K562 (cell line): ENCODE results near the gene PLEKHA1. TPM values are rescaled to one million over a fixed set of nuclear protein-coding genes. Genes with fewer than 3 reads are reported as not detected.

ENCODE experiments used
- ATAC-seq: fragments of 200-7000 bp; cut with Tn5 transposase; 3 replicates; pipeline ENCODE4 v1.9.1; 2020; ENCODE audit warnings: moderate library complexity
- BruUV-seq: library from RNA; stranded (reverse); fragments of 400-500 nt; replicated peaks from 2 replicates; lab custom pipeline; 2021; lab: Mats Ljungman, UMichigan
- CTCF ChIA-PET: fragments of 300-600 bp; formaldehyde crosslinking; extraction: SDS; loops from one replicate; lab custom pipeline; 2021; ENCODE audit warnings: low intra/inter-chr PET ratio; lab: Yijun Ruan, JAX
- POLR2A ChIA-PET: fragments of 300-600, 350-650 bp; sonication (Branson Sonifier 250); formaldehyde crosslinking; extraction: SDS; loops from one replicate; lab custom pipeline; 2021; ENCODE audit warnings: antibody characterized with exemption, inconsistent platforms; lab: Yijun Ruan, JAX
- DNase-seq, 4 experiments: peaks; one replicate each; pipeline versions ENCODE4 v3.0.0 to v3.0.0-alpha.2; 2011 to 2018; ENCODE audit warnings: low spot score in 3 of 4, mixed read lengths in 3 of 4; ENCODE audit errors: extremely low read depth in 1 of 4
- FAIRE-seq: peaks from 2 replicates; lab custom pipeline; 2011; peaks lifted over from hg19 to GRCh38; lab: Jason Lieb, UNC
- H2AFZ ChIP-seq: 2 replicates; pipeline ENCODE4 v1.6.0; 2011; ENCODE audit warnings: low read depth, low read length, control low read depth, inconsistent platforms
- H3K27ac ChIP-seq: fragments of 200-600 bp; 3 replicates; pipeline ENCODE4 v1.8.0; 2011; ENCODE audit warnings: low read depth, mild to moderate bottlenecking, control low read depth, inconsistent platforms, low read length, moderate library complexity, mixed read lengths; ENCODE audit errors: extremely low read depth
- H3K27me3 ChIP-seq, 2 experiments: fragments of 300-600 bp in 1 of 2; 2 replicates in 1 of 2; 3 replicates in 1 of 2; pipeline versions ENCODE4 v1.6.0 to v1.8.0; 2011; ENCODE audit warnings: inconsistent platforms in 2 of 2, low read length in 2 of 2, mild to moderate bottlenecking in 1 of 2, mixed read lengths in 1 of 2, moderate library complexity in 1 of 2; ENCODE audit not compliant: control insufficient read depth in 2 of 2, insufficient read depth in 2 of 2
- H3K36me3 ChIP-seq: fragments of 300-600 bp; 3 replicates; pipeline ENCODE4 v1.8.0; 2011; ENCODE audit warnings: mild to moderate bottlenecking, low read length, inconsistent platforms; ENCODE audit not compliant: control insufficient read depth, insufficient read depth
- H3K4me1 ChIP-seq, 2 experiments: fragments of 200-600 bp in 1 of 2; replicated peaks in 1 of 2; 2 replicates in 1 of 2; 3 replicates in 1 of 2; pipeline versions ENCODE4 v1.5.1 to v1.8.0; 2011; ENCODE audit warnings: inconsistent platforms in 2 of 2, low read length in 2 of 2, mild to moderate bottlenecking in 1 of 2, mixed read lengths in 1 of 2, moderate library complexity in 1 of 2; ENCODE audit not compliant: control insufficient read depth in 2 of 2, insufficient read depth in 2 of 2
- H3K4me2 ChIP-seq: 2 replicates; pipeline ENCODE4 v1.6.1; 2011; ENCODE audit warnings: low read length, control low read depth, inconsistent platforms, mixed read lengths; ENCODE audit not compliant: insufficient read depth
- H3K4me3 ChIP-seq: fragments of 200-600 bp; sonication (generic), shearing (Covaris generic); 2 replicates; pipeline ENCODE4 v1.5.1; 2016; ENCODE audit warnings: control low read depth, inconsistent platforms
- H3K79me2 ChIP-seq: fragments of 200-600 bp; 3 replicates; pipeline ENCODE4 v1.8.0; 2011; ENCODE audit warnings: low read length, inconsistent platforms; ENCODE audit not compliant: control insufficient read depth, insufficient read depth
- H3K9ac ChIP-seq, 2 experiments: 2 replicates each; pipeline versions ENCODE4 v1.6.0 to v1.6.1; 2011; ENCODE audit warnings: low read depth in 2 of 2, low read length in 2 of 2, control low read depth in 1 of 2, inconsistent platforms in 1 of 2, mild to moderate bottlenecking in 1 of 2, mixed read lengths in 1 of 2; ENCODE audit not compliant: insufficient read depth in 1 of 2
- H3K9me1 ChIP-seq: one replicate; pipeline ENCODE4 v1.6.0; 2011; ENCODE audit warnings: inconsistent platforms, mild to moderate bottlenecking, low read length, moderate library complexity; ENCODE audit not compliant: control insufficient read depth, insufficient read depth
- H3K9me3 ChIP-seq: replicated peaks from 2 replicates; pipeline ENCODE4 v1.5.1; 2011; ENCODE audit warnings: low read depth, low read length, inconsistent platforms; ENCODE audit not compliant: control insufficient read depth, insufficient read depth
- H4K20me1 ChIP-seq: replicated peaks from 2 replicates; pipeline ENCODE4 v1.6.1; 2011; ENCODE audit warnings: low read length, inconsistent platforms, mixed read lengths; ENCODE audit not compliant: control insufficient read depth, insufficient read depth
- BMI1 ChIP-seq: fragments of 150-350 bp; IDR thresholded peaks from 2 replicates; pipeline ENCODE4 v1.6.1; 2014; ENCODE audit warnings: low read length
- CBFA2T2 ChIP-seq: fragments of 450-650 bp; conservative IDR thresholded peaks from 2 replicates; pipeline ENCODE4 v1.6.1; 2017; ENCODE audit warnings: mild to moderate bottlenecking
- HDAC3 ChIP-seq: fragments of 450-650 bp; IDR thresholded peaks from 2 replicates; pipeline ENCODE4 v1.6.1; 2018; ENCODE audit warnings: borderline replicate concordance, mild to moderate bottlenecking, moderate library complexity; ENCODE audit not compliant: partially characterized antibody
- NFIX ChIP-seq: fragments of 250-450 bp; sonication (Bioruptor Pico); IDR thresholded peaks from 2 replicates; pipeline ENCODE4 v1.4.0; 2020; ENCODE audit warnings: low read depth, mild to moderate bottlenecking, moderate library complexity
- PRPF4 ChIP-seq: fragments of 200-400 bp; formaldehyde crosslinking; IDR thresholded peaks from one replicate; pipeline ENCODE4 v1.6.1; 2017; ENCODE audit warnings: low read length, low read depth, mild to moderate bottlenecking; ENCODE audit not compliant: insufficient read depth, poor library complexity, severe bottlenecking
- PYGO2 ChIP-seq: fragments of 450-650 bp; IDR thresholded peaks from 2 replicates; pipeline ENCODE4 v1.6.1; 2016; ENCODE audit warnings: mild to moderate bottlenecking, missing genetic modification characterization, moderate library complexity, missing compliant biosample characterization
- TBP ChIP-seq: optimal IDR thresholded peaks from 2 replicates; pipeline ENCODE3; 2011; ENCODE audit warnings: low read depth, low read length, improper control_type of control experiment
- ZNF57 ChIP-seq: fragments of 450-650 bp; formaldehyde crosslinking; IDR thresholded peaks from 2 replicates; pipeline ENCODE4 v1.4.0; 2020; ENCODE audit warnings: mild to moderate bottlenecking, moderate library complexity
- ZNF589 ChIP-seq: fragments of 200-800 bp; sonication (Bioruptor generic); IDR thresholded peaks from 2 replicates; pipeline ENCODE4 v1.6.1; 2016; ENCODE audit warnings: low read depth, missing genetic modification characterization, missing compliant biosample characterization
- ZNF639 ChIP-seq, 2 experiments: fragments of 200-800 bp in 1 of 2; sonication (Bioruptor generic) in 1 of 2; sonication (generic) in 1 of 2; formaldehyde crosslinking in 1 of 2; IDR thresholded peaks in 1 of 2; conservative IDR thresholded peaks in 1 of 2; 2 replicates each; pipeline versions ENCODE4 v1.5.0 to v1.6.1; 2016 to 2020; ENCODE audit warnings: missing compliant biosample characterization in 1 of 2, missing genetic modification characterization in 1 of 2, missing genetic modification reagents in 1 of 2
- WGBS: fragments of 100-300 bp; shearing (Covaris generic); methylation state at CpG from one replicate; pipeline ENCODE4 v1.1.6; 2016; ENCODE audit warnings: low coverage, mixed read lengths; ENCODE audit not compliant: insufficient coverage; ENCODE audit errors: missing lambda C conversion rate; 5-methylcytosine and 5-hydroxymethylcytosine counted together
- in situ Hi-C: fragments of 300-500 bp; cut with MboI; formaldehyde crosslinking; loops from 4 replicates; pipeline ENCODE4 v1.15.0; 2018; ENCODE audit warnings: inconsistent platforms, mixed read lengths
- intact Hi-C: fragments of 100-400 bp; cut with micrococcal nuclease; formaldehyde crosslinking; loops from 2 replicates; pipeline ENCODE4 v1.14.2; 2022
- polyA plus RNA-seq, 8 experiments: library from polyadenylated mRNA; depleted of rRNA in 4 of 8; stranded (reverse) in 5 of 8; unstranded in 3 of 8; fragments of >200 nt; fragmentation: Nextera tagmentation in 2 of 8; fragmentation: Illumina TruSeq in 1 of 8; extraction: Ambion mirVana in 2 of 8; extraction: Trizol in 1 of 8; gene quantifications; 2 replicates each; pipeline versions ENCODE4 v1.2.1 to v1.2.3, GENCODE V29; 2011 to 2014; ENCODE audit warnings: inconsistent platforms in 1 of 8, missing spikeins in 1 of 8
- total RNA-seq, 7 experiments: library from RNA; depleted of rRNA in 6 of 7; stranded (reverse); fragments of >200 nt in 6 of 7; fragmentation: Illumina TruSeq in 2 of 7; extraction: Trizol in 2 of 7; gene quantifications; 2 replicates each; pipeline versions ENCODE4 v1.2.1 to v1.2.3, GENCODE V29; 2011 to 2021; ENCODE audit warnings: low replicate concordance in 1 of 7
- TF ChIP-seq, protein P1 (sequence below), 2 experiments: fragments of 450-650 bp; IDR thresholded peaks; 2 replicates each; pipeline ENCODE4 v1.6.1; 2016; ENCODE audit warnings: mild to moderate bottlenecking in 2 of 2, borderline replicate concordance in 1 of 2, low read depth in 1 of 2, moderate library complexity in 1 of 2

PLEKHA1 gene
- total and polyA plus RNA-seq, 9 of the 15 experiments (the other 6 are each of a cell fraction or from before 2014, with no cell fraction given): 0.05 to 4.7 (median 1.0) TPM

- TF ChIP-seq TBP: no peak
Measured at GRCh38 chr10:122450353-122450990, 76.0 kb downstream of the PLEKHA1 start (continued).

DNA sequence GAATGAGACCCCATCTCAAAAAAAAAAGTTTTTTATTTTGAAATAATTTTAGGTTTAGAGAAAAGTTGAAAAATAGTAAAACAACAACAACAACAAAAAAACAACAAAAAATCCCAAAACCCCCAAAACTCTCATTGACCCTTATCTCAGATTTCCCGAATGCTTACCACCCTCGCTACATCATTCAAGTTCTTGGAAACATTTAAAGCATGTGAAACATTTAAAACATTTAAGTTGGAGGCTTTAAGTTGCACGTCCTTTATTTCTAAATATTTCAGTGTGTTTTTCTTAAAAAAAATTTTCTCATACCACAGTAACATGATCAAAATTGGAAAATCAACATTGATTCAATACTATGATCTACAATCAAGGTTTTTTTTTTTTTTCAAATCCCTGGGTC is 79.6 kb downstream of the PLEKHA1 start:
- in situ Hi-C loops (no loop called here), intact Hi-C loops (no loop called here)
- POLR2A ChIA-PET: no interaction called here
- no peaks in the 10 kb centered on the region for H3K36me3 ChIP-seq
- no peaks in the 10 kb centered on the region for H3K9me1 ChIP-seq
- WGBS: 3% methylated on average over 3 of the region's 3 CpGs
- H3K27me3 ChIP-seq: peaks cover 0 to 3% of the 10 kb centered on the region in 2 experiments; a peak in 1 of 5 replicates
- H3K9me3 ChIP-seq: no peaks in the 10 kb centered on the region
- H3K4me3 ChIP-seq: no peak overlapping the region
- no peak for ATAC-seq
- BruUV-seq: no TSS peak
- CTCF ChIA-PET: no interaction called here
- H3K9ac ChIP-seq: no peak overlapping the region
- H3K4me2 ChIP-seq: no peak overlapping the region
- no peak for DNase-seq
- no peaks in the 10 kb centered on the region for H3K4me1 ChIP-seq
- H2AFZ ChIP-seq: no peak overlapping the region
- no peaks in the 10 kb centered on the region for H3K79me2 ChIP-seq
- H4K20me1 ChIP-seq: no peaks in the 10 kb centered on the region
- FAIRE-seq: no peak
- H3K27ac ChIP-seq: no peak overlapping the region
- no peak for TF ChIP-seq ZNF589 (CRISPR knock-in tag)
- TF ChIP-seq PYGO2 (tag): no peak
- no peak for TF ChIP-seq HDAC3
- no peak for TF ChIP-seq BMI1
- no peak for TF ChIP-seq ZNF57 (CRISPR knock-in tag)
- TF ChIP-seq CBFA2T2: no peak
- TF ChIP-seq, protein P1, sequence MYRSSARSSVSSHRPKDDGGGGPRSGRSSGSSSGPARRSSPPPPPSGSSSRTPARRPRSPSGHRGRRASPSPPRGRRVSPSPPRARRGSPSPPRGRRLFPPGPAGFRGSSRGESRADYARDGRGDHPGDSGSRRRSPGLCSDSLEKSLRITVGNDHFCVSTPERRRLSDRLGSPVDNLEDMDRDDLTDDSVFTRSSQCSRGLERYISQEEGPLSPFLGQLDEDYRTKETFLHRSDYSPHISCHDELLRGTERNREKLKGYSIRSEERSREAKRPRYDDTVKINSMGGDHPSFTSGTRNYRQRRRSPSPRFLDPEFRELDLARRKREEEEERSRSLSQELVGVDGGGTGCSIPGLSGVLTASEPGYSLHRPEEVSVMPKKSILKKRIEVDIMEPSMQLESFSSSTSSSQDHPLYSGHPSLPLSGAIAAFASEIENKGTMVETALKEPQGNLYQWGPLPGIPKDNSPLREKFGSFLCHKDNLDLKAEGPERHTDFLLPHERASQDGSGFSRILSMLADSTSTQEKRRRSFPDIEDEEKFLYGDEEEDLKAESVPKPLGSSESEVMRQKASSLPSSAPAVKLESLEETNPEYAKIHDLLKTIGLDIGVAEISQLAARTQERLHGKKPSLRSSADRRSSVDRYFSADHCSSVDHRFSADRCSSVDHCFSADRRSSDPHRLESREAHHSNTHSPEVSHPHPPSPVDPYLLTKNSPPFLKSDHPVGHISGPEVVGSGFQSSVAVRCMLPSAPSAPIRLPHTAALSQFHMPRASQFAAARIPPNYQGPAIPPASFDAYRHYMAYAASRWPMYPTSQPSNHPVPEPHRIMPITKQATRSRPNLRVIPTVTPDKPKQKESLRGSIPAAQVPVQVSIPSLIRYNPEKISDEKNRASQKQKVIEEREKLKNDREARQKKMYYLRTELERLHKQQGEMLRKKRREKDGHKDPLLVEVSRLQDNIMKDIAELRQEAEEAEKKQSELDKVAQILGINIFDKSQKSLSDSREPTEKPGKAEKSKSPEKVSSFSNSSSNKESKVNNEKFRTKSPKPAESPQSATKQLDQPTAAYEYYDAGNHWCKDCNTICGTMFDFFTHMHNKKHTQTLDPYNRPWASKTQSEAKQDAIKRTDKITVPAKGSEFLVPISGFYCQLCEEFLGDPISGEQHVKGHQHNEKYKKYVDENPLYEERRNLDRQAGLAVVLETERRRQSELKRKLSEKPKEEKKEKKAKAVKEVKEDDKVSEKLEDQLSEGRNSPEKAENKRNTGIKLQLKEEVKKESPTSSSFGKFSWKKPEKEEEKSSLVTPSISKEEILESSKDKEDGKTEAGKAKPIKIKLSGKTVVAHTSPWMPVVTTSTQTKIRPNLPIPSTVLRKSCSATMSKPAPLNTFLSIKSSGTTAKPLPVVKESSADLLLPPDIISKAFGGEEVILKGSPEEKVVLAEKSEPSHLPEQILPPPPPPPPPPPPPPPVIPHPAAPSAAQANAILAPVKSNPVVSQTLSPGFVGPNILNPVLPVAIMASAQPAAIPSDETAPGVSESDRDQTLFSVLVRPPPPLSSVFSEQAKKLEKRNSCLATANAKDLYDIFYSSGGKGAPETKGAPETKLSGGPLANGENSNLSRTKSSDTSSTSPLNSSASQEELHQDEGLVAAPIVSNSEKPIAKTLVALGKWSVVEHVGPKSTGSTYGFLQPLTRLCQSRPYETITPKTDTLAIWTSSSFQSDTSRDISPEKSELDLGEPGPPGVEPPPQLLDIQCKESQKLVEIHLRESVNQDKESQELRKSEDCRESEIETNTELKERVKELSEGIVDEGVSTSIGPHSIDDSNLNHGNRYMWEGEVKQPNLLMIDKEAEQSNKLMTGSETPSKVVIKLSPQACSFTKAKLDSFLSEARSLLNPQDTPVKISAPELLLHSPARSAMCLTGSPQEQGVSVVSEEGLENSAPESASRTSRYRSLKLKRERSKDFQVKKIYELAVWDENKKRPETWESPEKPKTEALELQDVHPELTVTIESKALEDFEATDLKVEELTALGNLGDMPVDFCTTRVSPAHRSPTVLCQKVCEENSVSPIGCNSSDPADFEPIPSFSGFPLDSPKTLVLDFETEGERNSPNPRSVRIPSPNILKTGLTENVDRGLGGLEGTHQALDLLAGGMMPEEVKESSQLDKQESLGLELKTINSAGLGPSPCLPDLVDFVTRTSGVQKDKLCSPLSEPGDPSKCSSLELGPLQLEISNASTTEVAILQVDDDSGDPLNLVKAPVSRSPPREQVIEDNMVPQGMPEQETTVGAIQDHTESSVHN (IDR thresholded peaks at IDR 0.05; ENCODE audit: borderline replicate concordance in 1 of 2, low read depth in 1 of 2): no peak
- TF ChIP-seq NFIX (CRISPR knock-in tag): no peak
- no peak for TF ChIP-seq ZNF639 (CRISPR knock-in tag; conservative IDR thresholded peaks at IDR 0.05 in 1 of 2, IDR thresholded peaks at IDR 0.05 in 1 of 2)
- TF ChIP-seq PRPF4: no peak
